ENCODE measurements around the gene ACOT6.
"Not testable (repeated sequence)": the region's sequence is repeated elsewhere in the genome, so short reads cannot be mapped to it uniquely, and the experiment has no call there.

ACOT6 gene

GRCh38 chr14:73599499-73599898 lies 12.8 kb upstream of the ACOT6 start:
- no peak for DNase-seq

GRCh38 chr14:73602994-73603393 lies 9.3 kb upstream of the ACOT6 start:
- DNase-seq = no peak

GRCh38 chr14:73606271-73606670 lies 6.0 kb upstream of the ACOT6 start:
- DNase-seq = peak in 1 of 5 experiments; percentile 43

GRCh38 chr14:73607241-73607640 lies 5.1 kb upstream of the ACOT6 start:
- no peak for DNase-seq

GRCh38 chr14:73610687-73611086 lies 1.6 kb upstream of the ACOT6 start:
- no peak for DNase-seq

- no peak for DNase-seq
Observed at GRCh38 chr14:73613046-73613383, 698 bp downstream of the ACOT6 start.

GRCh38 chr14:73613419-73613963 lies 1.2 kb downstream of the ACOT6 start:
- DNase-seq = no peak

GRCh38 chr14:73616831-73617230 lies 4.5 kb downstream of the ACOT6 start:
- no peak for DNase-seq

GRCh38 chr14:73619524-73619923 lies 7.2 kb downstream of the ACOT6 start:
- DNase-seq = no peak

- DNase-seq = no peak
Observed at GRCh38 chr14:73620268-73620667, 8.0 kb downstream of the ACOT6 start.

- no peak for DNase-seq
Observed at GRCh38 chr14:73623504-73624054, 11.3 kb downstream of the ACOT6 start.

GRCh38 chr14:73625706-73626105 lies 13.4 kb downstream of the ACOT6 start:
- DNase-seq = no peak

GRCh38 chr14:73627151-73627558 lies 14.8 kb downstream of the ACOT6 start:
- no peak for DNase-seq

GRCh38 chr14:73630009-73630780 lies 17.9 kb downstream of the ACOT6 start:
- no peak for DNase-seq

GRCh38 chr14:73633116-73634010 lies 21.0 kb downstream of the ACOT6 start:
- DNase-seq = peak; percentile 12 to 61 (median 34)

- DNase-seq = no peak
Observed at GRCh38 chr14:73634011-73634833, 21.9 kb downstream of the ACOT6 start.

GRCh38 chr14:73636355-73636754 lies 24.0 kb downstream of the ACOT6 start:
- DNase-seq = not testable (repeated sequence)

GRCh38 chr14:73637830-73638229 lies 25.5 kb downstream of the ACOT6 start:
- no peak for DNase-seq

GRCh38 chr14:73640796-73641365 lies 28.6 kb downstream of the ACOT6 start:
- peak in 1 of 5 experiments; percentile 31 for DNase-seq

- DNase-seq = peak; percentile 78 to 90 (median 84)
Observed at GRCh38 chr14:73644531-73645247, 32.4 kb downstream of the ACOT6 start, which contains the start of gene DNAL1. Gene DNAL1 (plus strand): TSS chr14:73644986. CDS start chr14:73645040, 54 bp downstream.

- DNase-seq = no peak
Observed at GRCh38 chr14:73645248-73645610, 32.9 kb downstream of the ACOT6 start.

Measured in T-helper 2 cell (primary cell).